ENCODE measurements around the gene METTL21C.

METTL21C gene

DNA sequence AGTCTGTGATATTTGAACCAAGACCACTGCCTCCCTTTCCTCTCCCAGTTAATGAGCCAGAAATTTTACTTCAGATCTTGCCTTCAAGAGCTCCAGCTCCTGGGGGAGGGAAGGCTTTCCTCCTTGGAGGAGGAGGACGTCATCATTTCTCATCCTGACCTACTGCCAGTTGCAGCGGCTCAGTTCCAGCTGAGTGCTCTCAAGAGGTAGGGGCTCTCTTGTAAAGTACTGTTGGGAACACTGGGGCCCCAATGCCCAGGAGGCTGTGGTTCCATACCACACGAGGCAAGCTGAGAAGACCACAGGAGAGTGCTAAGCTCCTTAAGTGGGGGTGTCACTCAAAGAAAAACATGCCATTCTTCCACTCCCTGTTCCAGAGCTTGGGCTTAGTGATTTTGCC is 36.2 kb downstream of the METTL21C start:
- FAIRE-seq: no peak

- no peak for FAIRE-seq
Observed at GRCh38 chr13:102657630-102658029, 37.2 kb downstream of the METTL21C start.

DNA sequence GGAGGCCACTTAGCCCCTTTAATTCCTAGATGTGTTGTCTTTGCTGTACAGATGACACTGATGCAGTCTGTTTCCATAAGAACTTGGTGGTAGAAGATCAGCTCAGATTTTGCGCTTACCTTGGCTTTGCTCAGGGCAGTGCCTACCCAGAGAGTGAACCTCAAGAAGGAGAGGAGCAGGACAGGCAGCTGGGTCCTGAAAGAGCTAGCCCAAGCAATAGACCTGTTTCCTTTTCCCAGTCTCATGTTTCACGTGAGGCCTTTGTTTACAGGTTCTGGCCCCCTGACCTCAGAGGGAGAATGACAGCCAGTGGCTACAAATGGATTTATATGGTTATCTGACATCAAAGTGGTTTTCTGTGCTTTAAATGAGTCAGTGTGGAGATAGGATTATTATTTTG is 40.1 kb downstream of the METTL21C start:
- FAIRE-seq: no peak

DNA sequence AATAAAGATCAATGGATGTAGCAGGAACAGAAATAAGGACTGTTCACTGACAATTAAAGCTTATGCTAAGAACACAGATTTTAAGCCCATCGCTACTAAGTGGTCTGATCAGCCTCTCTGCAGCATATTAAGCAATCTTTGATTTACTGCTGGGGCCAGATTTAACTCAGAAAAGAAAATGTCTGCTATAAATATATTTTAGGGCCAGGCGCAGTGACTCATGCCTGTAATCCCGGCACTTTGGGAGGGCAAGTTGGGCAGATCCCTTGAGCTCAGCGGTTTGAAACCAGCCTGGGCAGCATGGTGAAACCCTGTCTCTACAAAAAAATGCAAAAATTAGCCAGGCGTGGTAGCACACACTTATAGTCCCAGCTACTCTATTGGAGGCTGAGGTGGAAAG is 43.0 kb downstream of the METTL21C start:
- FAIRE-seq: no peak

DNA sequence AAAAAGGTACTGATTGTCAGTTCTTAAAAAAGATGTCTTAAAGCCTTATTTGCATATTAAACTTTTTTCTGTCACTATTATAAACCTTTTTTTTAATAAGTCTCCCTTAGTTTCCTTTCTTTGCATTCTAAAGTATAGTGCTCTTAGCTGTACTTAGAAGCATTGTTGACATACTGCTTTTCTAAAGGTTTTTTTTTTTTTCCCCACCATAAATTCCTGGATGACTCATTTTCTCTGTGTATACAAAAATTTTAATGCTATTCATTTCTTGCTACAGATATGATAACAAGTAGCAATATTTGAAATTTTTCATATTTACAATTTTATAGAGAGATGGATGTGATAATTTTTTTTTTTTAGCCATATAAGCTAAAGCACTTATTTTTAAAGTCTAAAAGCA is 43.5 kb downstream of the METTL21C start:
- FAIRE-seq: no peak

DNA sequence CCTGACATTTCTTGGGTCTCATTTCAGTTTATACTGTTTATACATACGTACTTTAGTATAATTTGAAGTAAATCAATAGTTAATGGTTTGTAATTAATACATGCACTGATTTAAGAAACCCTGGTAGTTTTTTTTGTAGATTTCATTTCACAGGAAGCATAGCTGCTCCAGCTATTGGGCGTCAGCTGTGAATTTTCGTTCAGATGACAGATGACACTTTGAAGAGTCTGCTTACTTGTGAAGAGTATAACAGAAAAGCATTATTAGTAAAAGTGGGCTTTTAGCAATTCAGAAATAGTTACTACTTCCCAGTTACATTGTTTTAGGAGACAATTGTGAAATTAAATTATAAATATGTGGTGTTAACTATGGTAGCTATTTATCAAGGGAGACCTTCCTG is 44.4 kb downstream of the METTL21C start:
- FAIRE-seq: no peak

GRCh38 chr13:102648046-102648445 is 46.8 kb downstream of the METTL21C start:
- no peak for FAIRE-seq

DNA sequence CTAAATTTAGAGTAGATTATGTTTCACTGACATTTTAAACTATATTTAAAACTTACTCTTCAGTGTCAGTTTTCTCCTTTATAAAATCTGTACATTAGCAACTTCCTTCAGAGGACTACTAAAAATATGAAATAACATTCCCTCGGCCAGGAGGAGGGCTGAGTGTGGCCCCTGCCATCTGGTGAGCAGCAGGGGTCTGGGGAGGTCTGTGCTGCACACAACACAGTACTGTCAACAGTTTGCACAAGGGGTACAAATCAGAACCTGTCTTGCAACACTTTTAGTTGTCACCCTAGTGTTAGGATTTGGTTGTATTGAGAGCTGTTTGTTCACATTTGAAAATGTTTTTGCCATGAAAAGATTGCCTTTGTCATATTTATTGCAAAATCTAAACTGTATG is 49.1 kb downstream of the METTL21C start:
- FAIRE-seq: no peak

GRCh38 chr13:102643656-102644055 is 51.2 kb downstream of the METTL21C start:
- FAIRE-seq: no peak

DNA sequence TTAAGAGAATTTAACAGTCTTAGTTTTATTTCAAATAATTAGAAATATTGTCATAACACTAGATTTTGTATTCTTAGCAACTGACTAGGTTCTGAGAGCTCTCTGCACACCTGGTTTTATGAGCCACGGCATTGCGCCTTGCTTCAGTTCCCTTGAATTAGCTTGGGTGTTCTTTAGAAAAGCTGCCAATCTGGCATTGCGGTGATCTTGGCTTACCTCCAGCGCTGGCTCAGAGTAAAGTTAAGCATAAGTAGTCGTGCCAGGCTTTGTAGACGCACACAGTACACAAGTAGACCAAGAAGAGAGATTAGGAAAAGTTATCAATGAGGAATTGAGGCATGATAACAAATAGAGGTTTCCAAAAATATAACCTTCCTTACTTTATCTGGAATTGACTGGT is 52.4 kb downstream of the METTL21C start:
- FAIRE-seq: no peak

DNA sequence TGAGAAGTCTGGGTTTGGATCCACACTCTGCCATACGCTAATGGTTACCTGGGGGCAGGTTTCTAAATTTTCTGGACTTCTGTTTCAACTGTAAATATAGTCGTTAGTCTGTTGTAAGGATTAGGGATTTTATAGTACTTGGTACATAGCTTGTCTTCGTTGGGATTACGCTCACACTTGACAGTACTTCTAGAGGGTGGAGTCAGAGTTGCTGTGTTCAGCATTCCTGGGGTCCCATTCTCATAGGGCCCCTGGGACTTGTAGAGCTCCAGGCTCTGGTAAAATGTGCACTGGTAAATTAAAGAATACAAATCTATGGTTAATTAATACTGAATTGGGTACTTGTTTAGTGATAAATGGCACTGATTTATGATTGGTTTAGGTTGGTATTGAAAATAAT is 52.8 kb downstream of the METTL21C start:
- no peak for FAIRE-seq

DNA sequence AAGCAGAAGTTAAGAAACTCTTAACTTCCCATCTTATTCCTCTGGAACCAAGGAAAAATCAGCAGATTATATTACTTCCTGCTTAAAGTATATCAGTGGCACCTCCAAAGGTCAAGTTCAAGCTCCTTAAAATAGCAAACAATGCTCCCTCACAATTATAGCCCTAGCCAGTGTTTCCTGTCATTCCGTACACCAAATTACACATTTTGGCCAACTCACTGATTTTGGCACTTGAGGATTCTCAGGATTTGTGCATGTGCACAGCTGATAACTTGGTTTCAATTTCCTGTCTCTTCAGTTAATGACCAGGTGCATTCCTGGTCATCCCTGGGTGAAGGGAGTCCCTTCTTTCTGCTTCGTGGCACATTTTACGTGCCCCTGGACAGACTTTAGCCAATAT is 56.1 kb downstream of the METTL21C start:
- FAIRE-seq: no peak

Measured in endometrium (tissue), 2 donors.